ENCODE results near the gene PANK3. TPM values are rescaled to one million over a fixed set of nuclear protein-coding genes. Genes with fewer than 3 reads are reported as not detected.

The PANK3 gene
- total RNA-seq, 3 donors from 2014 or later (not counting 1 experiment from before 2014, with no cell fraction given): 39.7 to 50.0 (median 46.9) TPM

DNA sequence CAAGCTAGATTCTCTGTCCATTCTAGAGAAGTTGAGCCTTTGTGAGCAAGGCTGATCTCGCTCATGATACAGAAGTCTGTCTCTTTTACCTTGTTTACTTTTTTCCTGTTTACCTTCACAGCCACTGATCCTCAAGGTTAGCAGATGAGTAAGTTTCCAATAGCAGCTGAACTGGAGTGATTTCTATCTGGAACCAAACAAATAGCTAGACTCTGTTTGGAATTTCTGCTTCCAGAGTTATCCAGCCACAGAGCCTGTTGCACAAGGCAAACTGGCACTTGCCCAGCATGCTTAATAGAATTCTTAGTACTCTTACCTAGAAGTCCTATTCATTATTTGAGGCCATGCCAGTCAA is 12.8 kb upstream of the PANK3 start:
- H3K4me3 Mint-ChIP-seq: no peak overlapping the region
- 100% methylated on average over 1 of the region's 1 CpG for WGBS (ENCODE audit: insufficient coverage)

DNA sequence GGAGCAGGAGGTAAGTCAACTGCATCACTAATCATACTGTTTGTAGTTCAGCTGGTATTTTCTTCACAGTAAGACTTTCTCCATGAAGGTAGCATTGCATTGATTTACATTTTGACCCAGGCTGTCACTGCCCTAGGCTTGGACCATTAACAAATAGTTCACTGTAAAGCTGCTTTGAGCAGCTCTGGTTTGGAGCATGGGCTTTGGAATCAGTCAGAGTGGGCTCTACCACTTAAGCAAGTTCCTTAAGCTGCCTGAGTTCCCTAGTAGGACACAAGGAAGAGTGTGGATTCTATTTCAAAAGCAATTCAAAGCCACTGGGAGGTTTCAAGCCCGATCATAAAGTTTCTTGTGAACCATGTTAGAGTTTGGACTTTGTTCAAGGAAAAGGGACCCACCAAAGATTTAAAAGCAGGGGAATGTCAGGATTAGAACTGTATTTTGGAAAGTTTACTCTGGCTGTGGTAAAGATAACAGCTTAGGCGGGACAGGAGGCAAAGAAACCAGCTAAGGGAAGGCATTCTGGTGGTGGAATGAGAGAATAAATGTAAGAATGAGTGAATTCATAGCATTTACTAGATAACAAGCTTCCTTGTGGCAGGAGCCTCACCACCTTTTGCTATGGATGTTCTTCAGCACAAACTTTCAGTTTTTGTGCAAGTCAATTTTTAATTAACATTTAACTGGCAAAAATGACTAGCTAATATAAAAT is 12.3 kb upstream of the PANK3 start:
- Histone ChIP-seq H3K36me3 (ENCODE audit: control insufficient read depth, insufficient read depth, low read length) (no peaks in the 10 kb centered on the region), H3K27me3 (ENCODE audit: control insufficient read depth, insufficient read depth, low read length) (no peaks in the 10 kb centered on the region), H3K9me3 (ENCODE audit: control insufficient read depth, insufficient read depth, low read length) (no peaks in the 10 kb centered on the region), H3K27ac (ENCODE audit: low read length) (no peak overlapping the region), H3K4me1 (ENCODE audit: control insufficient read depth, insufficient read depth, low read length) (no peaks in the 10 kb centered on the region), H3K4me3 (ENCODE audit: low read length) (no peak overlapping the region)
- TF ChIP-seq, protein P1, sequence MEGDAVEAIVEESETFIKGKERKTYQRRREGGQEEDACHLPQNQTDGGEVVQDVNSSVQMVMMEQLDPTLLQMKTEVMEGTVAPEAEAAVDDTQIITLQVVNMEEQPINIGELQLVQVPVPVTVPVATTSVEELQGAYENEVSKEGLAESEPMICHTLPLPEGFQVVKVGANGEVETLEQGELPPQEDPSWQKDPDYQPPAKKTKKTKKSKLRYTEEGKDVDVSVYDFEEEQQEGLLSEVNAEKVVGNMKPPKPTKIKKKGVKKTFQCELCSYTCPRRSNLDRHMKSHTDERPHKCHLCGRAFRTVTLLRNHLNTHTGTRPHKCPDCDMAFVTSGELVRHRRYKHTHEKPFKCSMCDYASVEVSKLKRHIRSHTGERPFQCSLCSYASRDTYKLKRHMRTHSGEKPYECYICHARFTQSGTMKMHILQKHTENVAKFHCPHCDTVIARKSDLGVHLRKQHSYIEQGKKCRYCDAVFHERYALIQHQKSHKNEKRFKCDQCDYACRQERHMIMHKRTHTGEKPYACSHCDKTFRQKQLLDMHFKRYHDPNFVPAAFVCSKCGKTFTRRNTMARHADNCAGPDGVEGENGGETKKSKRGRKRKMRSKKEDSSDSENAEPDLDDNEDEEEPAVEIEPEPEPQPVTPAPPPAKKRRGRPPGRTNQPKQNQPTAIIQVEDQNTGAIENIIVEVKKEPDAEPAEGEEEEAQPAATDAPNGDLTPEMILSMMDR (IDR thresholded peaks at IDR 0.05): no peak
- peaks cover 35 to 68% of the 10 kb centered on the region in 2 donors for H3K27me3 Mint-ChIP-seq (ENCODE audit: low read depth in 2 of 2)
- DNase-seq (no peak), ATAC-seq (no peak)
- H3K27ac Mint-ChIP-seq: no peak overlapping the region
- intact Hi-C loops (cut with micrococcal nuclease): no loop called here
- H3K9me3 Mint-ChIP-seq: no peaks in the 10 kb centered on the region
- 67% methylated on average over 2 of the region's 2 CpGs for whole genome bisulfite sequencing (ENCODE audit: insufficient coverage)
- no peak overlapping the region for H3K4me3 Mint-ChIP-seq
- no peaks in the 10 kb centered on the region for H3K36me3 Mint-ChIP-seq
- no peaks in the 10 kb centered on the region for H3K4me1 Mint-ChIP-seq

More for the DNA sequence above, 12.8 kb upstream of the PANK3 start:
- H3K36me3 Mint-ChIP-seq: no peaks in the 10 kb centered on the region
- Histone ChIP-seq H3K36me3 (ENCODE audit: control insufficient read depth, insufficient read depth, low read length) (no peaks in the 10 kb centered on the region), H3K4me3 (ENCODE audit: low read length) (no peak overlapping the region), H3K27ac (ENCODE audit: low read length) (no peak overlapping the region), H3K4me1 (ENCODE audit: control insufficient read depth, insufficient read depth, low read length) (no peaks in the 10 kb centered on the region), H3K9me3 (ENCODE audit: control insufficient read depth, insufficient read depth, low read length) (no peaks in the 10 kb centered on the region), H3K27me3 (ENCODE audit: control insufficient read depth, insufficient read depth, low read length) (no peaks in the 10 kb centered on the region)
- no peaks in the 10 kb centered on the region for H3K4me1 Mint-ChIP-seq
- no peak for DNase-seq
- peaks cover 35 to 68% of the 10 kb centered on the region in 2 donors for H3K27me3 Mint-ChIP-seq (ENCODE audit: low read depth in 2 of 2)
- intact Hi-C loops (cut with micrococcal nuclease): no loop called here
- H3K27ac Mint-ChIP-seq: no peak overlapping the region
- TF ChIP-seq, protein P1 (IDR thresholded peaks at IDR 0.05): no peak
- H3K9me3 Mint-ChIP-seq: no peaks in the 10 kb centered on the region
- ATAC-seq: no peak

DNA sequence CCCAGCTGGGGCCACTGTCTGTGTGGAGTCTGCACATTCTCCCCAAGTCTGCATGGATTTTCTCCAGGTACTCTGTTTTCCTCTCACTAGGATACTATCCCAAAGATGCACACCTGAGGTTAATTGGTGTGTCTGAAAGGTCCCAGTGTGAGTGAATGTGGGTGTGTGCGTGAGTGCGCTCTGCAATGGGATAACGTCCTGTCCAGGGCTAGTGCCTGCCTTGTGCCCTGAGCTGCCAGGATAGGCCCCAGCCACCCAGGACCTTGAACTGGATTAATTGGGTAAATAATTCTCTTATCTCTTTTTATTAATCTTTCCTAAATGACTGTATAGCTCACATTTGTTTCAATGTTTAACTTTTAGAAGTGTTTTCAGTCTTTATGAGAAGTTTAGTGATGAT is 11.5 kb upstream of the PANK3 start:
- no peak overlapping the region for H3K4me3 Mint-ChIP-seq
- no peaks in the 10 kb centered on the region for H3K36me3 Mint-ChIP-seq
- no peaks in the 10 kb centered on the region for H3K4me1 Mint-ChIP-seq
- no peaks in the 10 kb centered on the region for H3K9me3 Mint-ChIP-seq
- intact Hi-C loops (cut with micrococcal nuclease): no loop called here
- H3K4me3 ChIP-seq (ENCODE audit: low read length): no peak overlapping the region
- peaks cover 37 to 68% of the 10 kb centered on the region in 2 donors for H3K27me3 Mint-ChIP-seq (ENCODE audit: low read depth in 2 of 2)
- WGBS (ENCODE audit: insufficient coverage): 98% methylated on average over 3 of the region's 3 CpGs
- no peaks in the 10 kb centered on the region for H3K36me3 ChIP-seq (ENCODE audit: control insufficient read depth, insufficient read depth, low read length)
- H3K9me3 ChIP-seq (ENCODE audit: control insufficient read depth, insufficient read depth, low read length): no peaks in the 10 kb centered on the region
- H3K27ac Mint-ChIP-seq: no peak overlapping the region
- H3K27me3 ChIP-seq (ENCODE audit: control insufficient read depth, insufficient read depth, low read length): no peaks in the 10 kb centered on the region
- no peaks in the 10 kb centered on the region for H3K4me1 ChIP-seq (ENCODE audit: control insufficient read depth, insufficient read depth, low read length)
- TF ChIP-seq, protein P1 (IDR thresholded peaks at IDR 0.05): no peak
- DNase-seq (no peak), ATAC-seq (no peak)
- no peak overlapping the region for H3K27ac ChIP-seq (ENCODE audit: low read length)

DNA sequence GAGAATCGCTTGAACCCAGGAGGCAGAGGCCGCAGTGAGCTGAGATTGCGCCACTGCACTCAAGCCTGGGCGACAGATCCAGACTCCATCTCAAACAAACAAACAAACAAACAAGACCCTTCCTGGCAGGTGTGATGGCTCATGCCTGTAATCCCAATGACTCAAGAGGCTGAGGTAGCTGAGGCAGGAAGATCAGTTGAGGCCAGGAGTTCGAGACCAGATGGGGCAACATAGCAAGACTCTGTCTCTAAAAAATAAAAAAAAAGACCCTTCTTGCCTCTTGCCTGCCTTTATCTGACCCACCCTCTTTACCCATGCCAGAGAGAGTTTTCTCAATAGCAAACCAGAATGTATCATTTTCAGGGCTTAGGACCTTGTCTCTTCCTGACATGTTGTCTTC is 8.8 kb upstream of the PANK3 start:
- H3K4me1 ChIP-seq (ENCODE audit: control insufficient read depth, insufficient read depth, low read length): no peaks in the 10 kb centered on the region
- no peaks in the 10 kb centered on the region for H3K9me3 ChIP-seq (ENCODE audit: control insufficient read depth, insufficient read depth, low read length)
- H3K27me3 ChIP-seq (ENCODE audit: control insufficient read depth, insufficient read depth, low read length): no peaks in the 10 kb centered on the region
- intact Hi-C loops (cut with micrococcal nuclease): no loop called here
- no peaks in the 10 kb centered on the region for H3K4me1 Mint-ChIP-seq
- H3K36me3 Mint-ChIP-seq: no peaks in the 10 kb centered on the region
- 94% methylated on average over 5 of the region's 5 CpGs for WGBS (ENCODE audit: insufficient coverage)
- TF ChIP-seq, protein P1 (IDR thresholded peaks at IDR 0.05): no peak
- no peak overlapping the region for H3K4me3 ChIP-seq (ENCODE audit: low read length)
- no peak for ATAC-seq
- H3K27me3 Mint-ChIP-seq (ENCODE audit: low read depth in 2 of 2): peaks cover 29 to 49% of the 10 kb centered on the region in 2 donors
- DNase-seq: no peak
- no peaks in the 10 kb centered on the region for H3K36me3 ChIP-seq (ENCODE audit: control insufficient read depth, insufficient read depth, low read length)
- H3K27ac Mint-ChIP-seq: no peak overlapping the region
- H3K4me3 Mint-ChIP-seq: no peak overlapping the region
- H3K27ac ChIP-seq (ENCODE audit: low read length): no peak overlapping the region
- H3K9me3 Mint-ChIP-seq: no peaks in the 10 kb centered on the region

Data from natural killer cell (primary cell).